ENCODE data around the gene CD34. TPM values are rescaled to one million over a fixed set of nuclear protein-coding genes. Genes with fewer than 3 reads are reported as not detected.
A peak's percentile ranks its signal among the peaks of the same experiment; 100 is the strongest.

Gene CD34
- total RNA-seq, 4 donors from 2014 or later = 20.7 to 38.8 (median 27.8) TPM

DNA sequence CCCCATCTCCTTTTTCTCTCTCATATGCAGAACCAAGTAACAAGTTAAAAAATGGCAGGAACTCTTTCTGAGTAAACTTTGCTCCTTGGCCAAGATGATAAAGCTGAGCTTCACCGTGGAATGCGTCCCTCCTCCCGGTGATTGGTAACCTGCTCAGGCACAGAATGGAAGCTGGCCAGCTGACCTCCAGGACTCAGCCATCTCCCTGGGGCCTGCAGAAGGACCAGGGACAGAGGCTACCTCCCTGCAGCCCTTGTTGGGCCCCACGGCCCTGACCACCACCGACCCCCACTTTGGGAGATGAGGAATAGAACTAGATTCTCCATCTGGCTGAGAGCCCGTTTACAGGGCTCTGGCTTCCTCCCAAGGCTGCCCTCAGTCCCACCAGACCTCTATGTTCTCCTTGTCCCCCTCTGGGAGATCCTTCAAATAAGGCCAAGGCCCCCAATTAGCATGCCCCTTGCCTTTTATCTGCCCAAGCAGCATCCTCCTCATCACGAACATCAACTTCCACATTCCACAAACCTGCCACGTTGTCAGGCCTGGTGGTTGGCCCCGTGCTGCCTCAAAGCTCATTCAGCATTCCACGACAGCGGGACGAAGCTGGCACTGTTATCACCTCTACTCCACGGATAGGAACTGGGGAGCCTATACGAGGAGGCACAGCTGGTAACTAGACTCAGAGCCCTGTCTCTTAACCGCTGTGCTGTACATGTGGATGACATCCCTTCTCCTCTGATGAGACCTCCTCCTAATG, 74.2 kb downstream of the CD34 start:
- WGBS, 2 donors = 83 to 86% methylated on average over 15 of the region's 15 CpGs
- Histone ChIP-seq H3K27ac (peak overlapping the region in 2 of 3 donors; percentile 18 to 34), H3K36me3 (no peaks in the 10 kb centered on the region), H3K27me3 (no peaks in the 10 kb centered on the region), H3K4me1 (peaks cover 35 to 55% of the 10 kb centered on the region in 2 donors), H3K4me3 (replicated peaks in 1 of 3) (no peak overlapping the region), H3K9me3 (no peaks in the 10 kb centered on the region)
- DNase-seq = no peak
- TF ChIP-seq POLR2A (IDR thresholded peaks at IDR 0.05) (no peak), CTCF (IDR thresholded peaks at IDR 0.05) (no peak)
- intact Hi-C loops (cut with DNase I) = no loop called here

- no peak for DNase-seq
Observed at GRCh38 chr1:207835958-207836357, 75.0 kb downstream of the CD34 start.

GRCh38 chr1:207833956-207834660, 76.8 kb downstream of the CD34 start:
- TF ChIP-seq CTCF (IDR thresholded peaks at IDR 0.05) (no peak), POLR2A (IDR thresholded peaks at IDR 0.05) (no peak)
- 80 to 82% methylated on average over 7 of the region's 7 CpGs for WGBS, 2 donors

More at GRCh38 chr1:207835958-207836357, 75.0 kb downstream of the CD34 start:
- Histone ChIP-seq H3K36me3 (no peaks in the 10 kb centered on the region), H3K27ac (peak overlapping the region in 1 of 3 donors; percentile 34), H3K27me3 (no peaks in the 10 kb centered on the region), H3K9me3 (no peaks in the 10 kb centered on the region), H3K4me1 (peaks cover 40 to 60% of the 10 kb centered on the region in 2 donors), H3K4me3 (replicated peaks in 1 of 3) (no peak overlapping the region)
- 92 to 94% methylated on average over 6 of the region's 6 CpGs for WGBS, 2 donors
- TF ChIP-seq CTCF (IDR thresholded peaks at IDR 0.05) = no peak
- TF ChIP-seq POLR2A (IDR thresholded peaks at IDR 0.05) = no peak
- intact Hi-C loops (cut with DNase I) = no loop called here

GRCh38 chr1:207833381-207833780, 77.5 kb downstream of the CD34 start:
- H3K4me3 ChIP-seq (replicated peaks in 1 of 3) = no peak overlapping the region
- H3K27me3 ChIP-seq = no peaks in the 10 kb centered on the region
- peak overlapping the region in 2 of 3 donors; percentile 28 to 99 for H3K27ac ChIP-seq
- H3K4me1 ChIP-seq = peaks cover 43 to 69% of the 10 kb centered on the region in 2 donors
- intact Hi-C loops (cut with DNase I) = no loop called here
- 81 to 84% methylated on average over 6 of the region's 6 CpGs for WGBS, 2 donors
- H3K9me3 ChIP-seq = no peaks in the 10 kb centered on the region
- no peaks in the 10 kb centered on the region for H3K36me3 ChIP-seq
- no peak for DNase-seq
- no peak for TF ChIP-seq POLR2A (IDR thresholded peaks at IDR 0.05)
- no peak for TF ChIP-seq CTCF (IDR thresholded peaks at IDR 0.05)

More at GRCh38 chr1:207833956-207834660, 76.8 kb downstream of the CD34 start:
- intact Hi-C loops (cut with DNase I) = no loop called here
- Histone ChIP-seq H3K27me3 (no peaks in the 10 kb centered on the region), H3K4me3 (replicated peaks in 1 of 3) (no peak overlapping the region), H3K36me3 (no peaks in the 10 kb centered on the region), H3K9me3 (no peaks in the 10 kb centered on the region), H3K4me1 (peaks cover 46 to 67% of the 10 kb centered on the region in 2 donors), H3K27ac (peak overlapping the region; percentile 24 to 99 (median 28))
- no peak for DNase-seq

GRCh38 chr1:207832796-207833195, 78.1 kb downstream of the CD34 start:
- intact Hi-C loops (cut with DNase I) = no loop called here
- no peaks in the 10 kb centered on the region for H3K9me3 ChIP-seq
- H3K4me1 ChIP-seq = peaks cover 44 to 70% of the 10 kb centered on the region in 2 donors
- TF ChIP-seq CTCF (IDR thresholded peaks at IDR 0.05) (no peak), POLR2A (IDR thresholded peaks at IDR 0.05) (no peak)
- H3K36me3 ChIP-seq = no peaks in the 10 kb centered on the region
- WGBS, 2 donors = 95 to 96% methylated on average over 8 of the region's 8 CpGs
- no peak for DNase-seq
- H3K27me3 ChIP-seq = no peaks in the 10 kb centered on the region
- no peak overlapping the region for H3K4me3 ChIP-seq (replicated peaks in 1 of 3)
- peak overlapping the region in 1 of 3 donors; percentile 99 for H3K27ac ChIP-seq
